CD4-positive, alpha-beta T cell (primary cell): Measurements from ENCODE around the gene NIPAL4. TPM values are rescaled to one million over a fixed set of nuclear protein-coding genes. Genes with fewer than 3 reads are reported as not detected.

Source experiments
- ATAC-seq: fragments of 200-7000 bp; cut with Tn5 transposase; one replicate; pipeline ENCODE4 v1.10.0; 2022; ENCODE audit warnings: mild to moderate bottlenecking; ENCODE audit not compliant: poor library complexity
- CTCF ChIA-PET: fragments of 350-600 bp; sonication (Branson Sonifier 250); formaldehyde crosslinking; loops from one replicate; lab custom pipeline; 2021; ENCODE audit warnings: antibody characterized with exemption, inconsistent platforms; lab: Charles Lee
- POLR2A ChIA-PET: fragments of 350-600 bp; sonication (Branson Sonifier 250); formaldehyde crosslinking; loops from one replicate; lab custom pipeline; 2021; ENCODE audit warnings: antibody characterized with exemption, inconsistent platforms; lab: Charles Lee
- DNase-seq, 14 experiments: peaks; one replicate each; pipeline ENCODE4 v3.0.0-alpha.2; 2013 to 2020; ENCODE audit warnings: mixed read lengths in 2 of 14
- H3K27ac ChIP-seq, 2 donors: one replicate each; pipeline versions ENCODE4 v1.5.1 to v1.7.0; 2013; ENCODE audit warnings: low read length in 2 of 2, low read depth in 1 of 2, mild to moderate bottlenecking in 1 of 2
- H3K27me3 ChIP-seq, 2 experiments: 1 replicate in 1 of 2; 2 replicates in 1 of 2; pipeline versions ENCODE4 v1.6.1 to v1.7.0; 2013; ENCODE audit warnings: low read length in 2 of 2, control low read depth in 1 of 2, mild to moderate bottlenecking in 1 of 2, moderate library complexity in 1 of 2; ENCODE audit not compliant: insufficient read depth in 2 of 2, control insufficient read depth in 1 of 2
- H3K36me3 ChIP-seq: one replicate; pipeline ENCODE4 v1.6.1; 2013; ENCODE audit warnings: low read length, control low read depth; ENCODE audit not compliant: insufficient read depth
- H3K4me1 ChIP-seq: one replicate; pipeline ENCODE4 v1.6.1; 2013; ENCODE audit warnings: low read length, control low read depth; ENCODE audit not compliant: insufficient read depth
- H3K4me3 ChIP-seq: one replicate; pipeline ENCODE4 v1.5.1; 2013; ENCODE audit warnings: mild to moderate bottlenecking, low read length, moderate library complexity
- H3K9me3 ChIP-seq, 2 experiments: 1 replicate in 1 of 2; 2 replicates in 1 of 2; pipeline versions ENCODE4 v1.6.1 to v1.7.0; 2013; ENCODE audit warnings: low read length in 2 of 2, mild to moderate bottlenecking in 2 of 2, control low read depth in 1 of 2, moderate library complexity in 1 of 2; ENCODE audit not compliant: control insufficient read depth in 1 of 2, insufficient read depth in 1 of 2
- H3K27ac Mint-ChIP-seq: one replicate; pipeline ENCODE4 v1.8.0; 2020; ENCODE audit warnings: mixed read lengths
- H3K27me3 Mint-ChIP-seq: one replicate; pipeline ENCODE4 v1.8.0; 2021; ENCODE audit warnings: mixed read lengths
- H3K36me3 Mint-ChIP-seq: one replicate; pipeline ENCODE4 v1.8.0; 2021; ENCODE audit warnings: low read depth, mixed read lengths
- H3K4me1 Mint-ChIP-seq: one replicate; pipeline ENCODE4 v1.8.0; 2021; ENCODE audit warnings: low read depth, mixed read lengths
- H3K4me3 Mint-ChIP-seq: one replicate; pipeline ENCODE4 v1.8.0; 2020; ENCODE audit warnings: mild to moderate bottlenecking, mixed read lengths
- H3K9me3 Mint-ChIP-seq: one replicate; pipeline ENCODE4 v1.8.0; 2020; ENCODE audit warnings: mixed read lengths
- CTCF ChIP-seq: fragments of 200-600 bp; IDR thresholded peaks from one replicate; pipeline ENCODE4 v1.8.0; 2022; ENCODE audit warnings: antibody characterized with exemption, mild to moderate bottlenecking
- intact Hi-C, 2 experiments: fragments of 100-400 bp; cut with DNase I in 1 of 2; cut with micrococcal nuclease in 1 of 2; formaldehyde crosslinking; loops; one replicate each; pipeline versions ENCODE4 v1.15.1 to v1.9.0; 2023 to 2025; cut with DNase I, micrococcal nuclease
- total RNA-seq, 174 experiments: library from RNA in 2 of 174; stranded (reverse) in 2 of 174; gene quantifications; one replicate each; pipeline ENCODE4 v1.2.3 and lab custom pipeline; 2021 to 2026

Gene NIPAL4
- total RNA-seq, 2 experiments from 2014 or later = 0.16 to 0.45 TPM

GRCh38 chr5:157510682-157511081 is 50.7 kb downstream of the NIPAL4 start:
- Mint-ChIP-seq H3K27me3 (no peaks in the 10 kb centered on the region), H3K4me3 (no peak overlapping the region), H3K9me3 (no peaks in the 10 kb centered on the region), H3K4me1 (peaks cover 8% of the 10 kb centered on the region), H3K36me3 (peaks cover 47% of the 10 kb centered on the region), H3K27ac (no peak overlapping the region)
- H3K9me3 ChIP-seq = no peaks in the 10 kb centered on the region
- ChIA-PET POLR2A (no interaction called here), CTCF (no interaction called here)
- intact Hi-C loops = no loop called here
- no peak overlapping the region for H3K27ac ChIP-seq
- ATAC-seq (no peak), DNase-seq (no peak)
- no peak overlapping the region for H3K4me3 ChIP-seq
- H3K4me1 ChIP-seq = peaks cover 9% of the 10 kb centered on the region
- H3K27me3 ChIP-seq = no peaks in the 10 kb centered on the region
- H3K36me3 ChIP-seq = peaks cover 81% of the 10 kb centered on the region
- TF ChIP-seq CTCF = no peak

- no peaks in the 10 kb centered on the region for H3K9me3 Mint-ChIP-seq
- intact Hi-C loops = no loop called here
- H3K9me3 ChIP-seq = no peaks in the 10 kb centered on the region
- no peak for TF ChIP-seq CTCF
- POLR2A ChIA-PET = no interaction called here
- DNase-seq = peak in 7 of 14 experiments; percentile 11 to 49 (median 33)
- peaks cover 6% of the 10 kb centered on the region for H3K4me1 ChIP-seq
- H3K27ac ChIP-seq = peak overlapping the region in 1 of 2 donors; percentile 16
- H3K27me3 ChIP-seq = no peaks in the 10 kb centered on the region
- no peaks in the 10 kb centered on the region for H3K4me1 Mint-ChIP-seq
- CTCF ChIA-PET = no interaction called here
- no peak overlapping the region for H3K27ac Mint-ChIP-seq
- ATAC-seq = no peak
- no peaks in the 10 kb centered on the region for H3K27me3 Mint-ChIP-seq
- H3K36me3 Mint-ChIP-seq = peaks cover 37% of the 10 kb centered on the region
- H3K4me3 Mint-ChIP-seq = no peak overlapping the region
- H3K36me3 ChIP-seq = peaks cover 77% of the 10 kb centered on the region
- H3K4me3 ChIP-seq = no peak overlapping the region
These were observed 51.9 kb downstream of the NIPAL4 start for GRCh38 chr5:157511651-157512644.

GRCh38 chr5:157513182-157513581 is 53.2 kb downstream of the NIPAL4 start:
- no peak overlapping the region for H3K27ac ChIP-seq
- Mint-ChIP-seq H3K4me1 (no peaks in the 10 kb centered on the region), H3K9me3 (no peaks in the 10 kb centered on the region), H3K36me3 (peaks cover 41% of the 10 kb centered on the region), H3K27ac (no peak overlapping the region), H3K27me3 (no peaks in the 10 kb centered on the region), H3K4me3 (no peak overlapping the region)
- H3K4me1 ChIP-seq = no peaks in the 10 kb centered on the region
- TF ChIP-seq CTCF = no peak
- ChIA-PET CTCF (no interaction called here), POLR2A (no interaction called here)
- intact Hi-C loops = no loop called here
- no peaks in the 10 kb centered on the region for H3K9me3 ChIP-seq
- H3K4me3 ChIP-seq = no peak overlapping the region
- DNase-seq = no peak
- peaks cover 76% of the 10 kb centered on the region for H3K36me3 ChIP-seq
- H3K27me3 ChIP-seq = no peaks in the 10 kb centered on the region
- no peak for ATAC-seq
